CD8-positive, alpha-beta memory T cell (primary cell): ENCODE data around the gene RNF212B. TPM values are rescaled to one million over a fixed set of nuclear protein-coding genes. Genes with fewer than 3 reads are reported as not detected.

ENCODE experiments used
- CTCF ChIA-PET: fragments of 350-600 bp; sonication (Branson Sonifier 250); formaldehyde crosslinking; loops from one replicate; lab custom pipeline; 2021; ENCODE audit warnings: antibody characterized with exemption; lab: Charles Lee
- POLR2A ChIA-PET: fragments of 350-600 bp; sonication (Branson Sonifier 250); formaldehyde crosslinking; loops from one replicate; lab custom pipeline; 2021; ENCODE audit warnings: antibody characterized with exemption; lab: Charles Lee
- DNase-seq, 5 donors: peaks; one replicate each; pipeline versions ENCODE4 v3.0.0 to v3.0.0-alpha.2; 2020 to 2022; ENCODE audit warnings: mixed read lengths in 1 of 5
- H3K27ac ChIP-seq: one replicate; pipeline ENCODE4 v1.7.0; 2013; ENCODE audit warnings: low read depth, mild to moderate bottlenecking, low read length, moderate library complexity
- H3K27me3 ChIP-seq: 2 replicates; pipeline ENCODE4 v1.7.0; 2013; ENCODE audit warnings: low read length, mild to moderate bottlenecking; ENCODE audit not compliant: insufficient read depth, poor library complexity, severe bottlenecking
- H3K36me3 ChIP-seq: 2 replicates; pipeline ENCODE4 v1.7.0; 2013; ENCODE audit warnings: mild to moderate bottlenecking, low read length, moderate library complexity; ENCODE audit not compliant: insufficient read depth
- H3K4me1 ChIP-seq: 2 replicates; pipeline ENCODE4 v1.7.0; 2013; ENCODE audit warnings: mild to moderate bottlenecking, low read length, moderate library complexity; ENCODE audit not compliant: insufficient read depth
- H3K4me3 ChIP-seq: 2 replicates; pipeline ENCODE4 v1.7.0; 2013; ENCODE audit warnings: mild to moderate bottlenecking, low read length
- H3K9me3 ChIP-seq: 2 replicates; pipeline ENCODE4 v1.7.0; 2013; ENCODE audit warnings: mild to moderate bottlenecking, low read length
- H3K27ac Mint-ChIP-seq, 8 donors: one replicate each; pipeline ENCODE4 v1.8.0; 2020 to 2021; ENCODE audit warnings: mixed read lengths in 8 of 8, mild to moderate bottlenecking in 6 of 8, inconsistent platforms in 3 of 8, moderate library complexity in 3 of 8
- H3K27me3 Mint-ChIP-seq, 2 donors: one replicate each; pipeline ENCODE4 v1.8.0; 2020 to 2021; ENCODE audit warnings: mixed read lengths in 2 of 2, mild to moderate bottlenecking in 1 of 2, moderate library complexity in 1 of 2
- H3K36me3 Mint-ChIP-seq, 3 donors: one replicate each; pipeline ENCODE4 v1.8.0; 2020 to 2021; ENCODE audit warnings: mixed read lengths in 3 of 3, inconsistent platforms in 1 of 3, mild to moderate bottlenecking in 1 of 3
- H3K4me1 Mint-ChIP-seq, 3 donors: one replicate each; pipeline ENCODE4 v1.8.0; 2020 to 2021; ENCODE audit warnings: mixed read lengths in 3 of 3, inconsistent platforms in 1 of 3, mild to moderate bottlenecking in 1 of 3
- H3K4me3 Mint-ChIP-seq, 7 donors: one replicate each; pipeline ENCODE4 v1.8.0; 2020 to 2021; ENCODE audit warnings: mixed read lengths in 7 of 7, mild to moderate bottlenecking in 6 of 7, moderate library complexity in 4 of 7, inconsistent platforms in 2 of 7
- H3K9me3 Mint-ChIP-seq, 5 donors: one replicate each; pipeline ENCODE4 v1.8.0; 2020 to 2022; ENCODE audit warnings: mixed read lengths in 5 of 5, mild to moderate bottlenecking in 3 of 5, moderate library complexity in 2 of 5, inconsistent platforms in 1 of 5
- polyA plus RNA-seq: library from polyadenylated mRNA; unstranded; fragments of 300-500 nt; fragmentation: Illumina TruSeq; gene quantifications from one replicate; pipeline ENCODE4 v1.2.3, GENCODE V29; 2021
- total RNA-seq, 2 experiments: library from RNA; stranded (reverse); gene quantifications; one replicate each; pipeline ENCODE4 v1.2.3, GENCODE V29; 2021

RNF212B gene
- total and polyA plus RNA-seq, 3 experiments from 2014 or later: not detected

- Histone ChIP-seq H3K27ac (peak overlapping the region; percentile 76), H3K4me1 (peaks cover 23% of the 10 kb centered on the region), H3K4me3 (peak overlapping the region; percentile 79), H3K36me3 (peaks cover 20% of the 10 kb centered on the region), H3K9me3 (no peaks in the 10 kb centered on the region), H3K27me3 (no peaks in the 10 kb centered on the region)
- Mint-ChIP-seq H3K4me3 (peak overlapping the region; percentile 90 to 99 (median 92)), H3K27me3 (peaks cover 3% of the 10 kb centered on the region in 2 donors), H3K9me3 (no peaks in the 10 kb centered on the region), H3K27ac (peak overlapping the region; percentile 86 to 95 (median 93)), H3K4me1 (peaks cover 29 to 35% (median 30%) of the 10 kb centered on the region in 3 donors), H3K36me3 (peaks cover 0 to 44% (median 6%) of the 10 kb centered on the region in 3 donors)
- POLR2A ChIA-PET: interaction anchor here (0.5 to 5.0 kb wide), 11 partner anchors 11 to 793 kb away, joined by 3 to 146 read pairs (median 4); partner anchors contain the start of genes ACIN1, C14orf119, HOMEZ and OXA1L
- CTCF ChIA-PET: interaction anchor here (0.8 to 3.7 kb wide), 18 partner anchors 8 to 759 kb away, joined by 3 to 52 read pairs (median 4); partner anchors contain the start of genes ACIN1, AJUBA, C14orf119 and HOMEZ
- peak; percentile 8 to 60 (median 21) for DNase-seq
Measured at GRCh38 chr14:23321572-23322547, 84.1 kb downstream of the RNF212B start.

Other genes starting within 250 kb of the RNF212B start
- gene C14orf93, start 227.8 kb upstream of the RNF212B start, total RNA-seq: 1 to 10 TPM; 7.5 to 8.3 TPM
- 5.8 TPM for gene C14orf93, start 227.8 kb upstream of the RNF212B start, polyA plus RNA-seq
- 100 to 1,000 TPM; 186 to 198 TPM for gene PSMB5, start 203.0 kb upstream of the RNF212B start, total RNA-seq
- gene PSMB5, start 203.0 kb upstream of the RNF212B start, polyA plus RNA-seq: 37.1 TPM
- gene PSMB11, start 195.7 kb upstream of the RNF212B start, total RNA-seq: not detected
- gene PSMB11, start 195.7 kb upstream of the RNF212B start, polyA plus RNA-seq: not detected
- under 1 TPM; 0.82 to 0.88 TPM for gene CDH24, start 180.4 kb upstream of the RNF212B start, total RNA-seq
- gene CDH24, start 180.4 kb upstream of the RNF212B start, polyA plus RNA-seq: 0.36 TPM
- gene ACIN1, start 142.8 kb upstream of the RNF212B start, total RNA-seq: 100 to 1,000 TPM; 195 to 198 TPM
- 15.1 TPM for gene ACIN1, start 142.8 kb upstream of the RNF212B start, polyA plus RNA-seq
- gene C14orf119, start 142.4 kb upstream of the RNF212B start, total RNA-seq: 10 to 100 TPM; 52.5 to 55.6 TPM
- 112 TPM for gene C14orf119, start 142.4 kb upstream of the RNF212B start, polyA plus RNA-seq
- not detected for gene CIROP, start 132.9 kb upstream of the RNF212B start, total RNA-seq
- not detected for gene CIROP, start 132.9 kb upstream of the RNF212B start, polyA plus RNA-seq
- gene CEBPE, start 118.7 kb upstream of the RNF212B start, total RNA-seq: under 1 TPM; 0.16 to 0.22 TPM
- not detected for gene CEBPE, start 118.7 kb upstream of the RNF212B start, polyA plus RNA-seq
- 1 to 10 TPM; 1.4 to 2.5 TPM for gene SLC7A8, start 54.3 kb upstream of the RNF212B start, total RNA-seq
- 0.51 TPM for gene SLC7A8, start 54.3 kb upstream of the RNF212B start, polyA plus RNA-seq
- 10 to 100 TPM; 12.8 to 13.4 TPM for gene HOMEZ, start 48.2 kb downstream of the RNF212B start, total RNA-seq
- gene HOMEZ, start 48.2 kb downstream of the RNF212B start, polyA plus RNA-seq: 4.9 TPM
- 10 to 100 TPM; 16.2 to 18.2 TPM for gene PPP1R3E, start 64.9 kb downstream of the RNF212B start, total RNA-seq
- 2.0 TPM for gene PPP1R3E, start 64.9 kb downstream of the RNF212B start, polyA plus RNA-seq
- gene BCL2L2, start 68.9 kb downstream of the RNF212B start, total RNA-seq: 1 to 10 TPM in 1 of 2 experiments, under 1 TPM in 1; 0.86 to 1.0 TPM
- 0.29 TPM for gene BCL2L2, start 68.9 kb downstream of the RNF212B start, polyA plus RNA-seq
- gene PABPN1, start 83.5 kb downstream of the RNF212B start, total RNA-seq: 100 to 1,000 TPM; 308 TPM
- 125 TPM for gene PABPN1, start 83.5 kb downstream of the RNF212B start, polyA plus RNA-seq
- 1 to 10 TPM; 2.6 to 2.8 TPM for gene SLC22A17, start 115.0 kb downstream of the RNF212B start, total RNA-seq
- gene SLC22A17, start 115.0 kb downstream of the RNF212B start, polyA plus RNA-seq: 1.6 TPM
- not detected for gene EFS, start 127.2 kb downstream of the RNF212B start, total RNA-seq
- not detected for gene EFS, start 127.2 kb downstream of the RNF212B start, polyA plus RNA-seq
- not detected for gene IL25, start 134.9 kb downstream of the RNF212B start, total RNA-seq
- gene IL25, start 134.9 kb downstream of the RNF212B start, polyA plus RNA-seq: not detected
- not detected for gene CMTM5, start 139.1 kb downstream of the RNF212B start, total RNA-seq
- gene CMTM5, start 139.1 kb downstream of the RNF212B start, polyA plus RNA-seq: not detected
- under 1 TPM in 1 of 2 experiments, not detected in 1; 0.09 TPM for gene MYH6, start 170.3 kb downstream of the RNF212B start, total RNA-seq
- gene MYH6, start 170.3 kb downstream of the RNF212B start, polyA plus RNA-seq: not detected
- gene MYH7, start 197.7 kb downstream of the RNF212B start, total RNA-seq: not detected
- not detected for gene MYH7, start 197.7 kb downstream of the RNF212B start, polyA plus RNA-seq
- gene NGDN, start 231.8 kb downstream of the RNF212B start, total RNA-seq: 10 to 100 TPM; 82.7 to 88.7 TPM
- 74.9 TPM for gene NGDN, start 231.8 kb downstream of the RNF212B start, polyA plus RNA-seq